NCI-H2029 treated with DMSO at 0.1 percent for 48 hours (cell line): ENCODE results near the gene LRRC45.
"Not testable (repeated sequence)": the region's sequence is repeated elsewhere in the genome, so short reads cannot be mapped to it uniquely, and the experiment has no call there.

Source experiments
- DNase-seq: peaks from one replicate; lab custom pipeline; 2025; lab: John Stamatoyannopoulos, UW

The LRRC45 gene

GRCh38 chr17:82022981-82023446 lies at the start of gene LRRC45:
LRRC45 (plus strand) TSS chr17:82023305; CDS start chr17:82023644, 339 bp downstream.
- peak; percentile 92 for DNase-seq

DNA sequence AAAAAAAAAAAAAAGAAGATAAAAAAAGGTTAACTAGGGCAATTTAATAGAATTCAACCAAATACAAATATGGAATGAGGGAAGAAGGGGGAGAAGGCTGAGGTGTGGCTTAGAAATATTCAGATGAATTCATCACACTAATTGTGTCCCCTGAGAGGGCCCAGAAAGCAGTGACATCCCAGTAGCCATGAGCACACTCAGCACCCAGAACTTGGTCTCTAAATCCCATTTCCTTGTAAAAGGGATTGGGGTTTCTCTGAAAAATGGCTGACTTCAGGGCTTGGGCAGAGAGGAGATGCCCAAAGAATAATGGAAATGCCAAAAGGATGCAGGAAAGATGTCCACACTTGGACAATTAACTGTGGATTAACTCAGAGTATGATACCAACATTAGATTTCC lies 49.7 kb upstream of the LRRC45 start:
- no peak for DNase-seq

GRCh38 chr17:81976332-81977210 lies 46.5 kb upstream of the LRRC45 start:
- peak; percentile 17 for DNase-seq

DNA sequence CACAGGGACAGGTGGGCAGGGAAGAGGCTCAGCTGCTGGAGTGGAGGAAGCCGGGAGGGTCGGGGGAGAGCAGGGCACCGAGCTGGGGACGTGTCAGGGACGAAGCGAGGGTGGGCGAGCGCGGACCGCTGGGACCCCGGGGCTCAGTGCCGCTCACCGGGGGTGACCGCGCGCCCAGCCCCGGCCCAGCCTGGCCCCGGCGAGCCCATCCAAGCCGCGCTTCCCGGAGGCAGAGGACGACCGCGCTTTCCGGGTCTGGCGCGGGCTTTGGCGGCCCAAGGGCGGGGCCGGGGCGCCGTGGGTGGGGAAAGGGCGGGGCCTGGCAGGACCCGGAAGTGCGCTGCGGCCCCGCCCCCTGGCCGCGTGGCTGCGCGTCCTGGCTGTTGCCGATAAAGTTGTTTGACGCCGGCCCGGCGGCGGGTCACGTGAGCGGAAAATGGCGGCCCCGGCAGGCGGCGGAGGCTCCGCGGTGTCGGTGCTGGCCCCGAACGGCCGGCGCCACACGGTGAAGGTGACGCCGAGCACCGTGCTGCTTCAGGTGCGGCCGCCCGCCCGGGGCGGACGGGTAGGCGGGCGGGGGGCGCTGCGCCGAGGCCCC lies 45.8 kb upstream of the LRRC45 start, which contains the start of gene ASPSCR1:
TSS of gene ASPSCR1 (plus strand) at position 419 of the 598 bp plus-strand sequence. CDS start at position 437, 18 bp downstream.
- peak; percentile 35 for DNase-seq

DNA sequence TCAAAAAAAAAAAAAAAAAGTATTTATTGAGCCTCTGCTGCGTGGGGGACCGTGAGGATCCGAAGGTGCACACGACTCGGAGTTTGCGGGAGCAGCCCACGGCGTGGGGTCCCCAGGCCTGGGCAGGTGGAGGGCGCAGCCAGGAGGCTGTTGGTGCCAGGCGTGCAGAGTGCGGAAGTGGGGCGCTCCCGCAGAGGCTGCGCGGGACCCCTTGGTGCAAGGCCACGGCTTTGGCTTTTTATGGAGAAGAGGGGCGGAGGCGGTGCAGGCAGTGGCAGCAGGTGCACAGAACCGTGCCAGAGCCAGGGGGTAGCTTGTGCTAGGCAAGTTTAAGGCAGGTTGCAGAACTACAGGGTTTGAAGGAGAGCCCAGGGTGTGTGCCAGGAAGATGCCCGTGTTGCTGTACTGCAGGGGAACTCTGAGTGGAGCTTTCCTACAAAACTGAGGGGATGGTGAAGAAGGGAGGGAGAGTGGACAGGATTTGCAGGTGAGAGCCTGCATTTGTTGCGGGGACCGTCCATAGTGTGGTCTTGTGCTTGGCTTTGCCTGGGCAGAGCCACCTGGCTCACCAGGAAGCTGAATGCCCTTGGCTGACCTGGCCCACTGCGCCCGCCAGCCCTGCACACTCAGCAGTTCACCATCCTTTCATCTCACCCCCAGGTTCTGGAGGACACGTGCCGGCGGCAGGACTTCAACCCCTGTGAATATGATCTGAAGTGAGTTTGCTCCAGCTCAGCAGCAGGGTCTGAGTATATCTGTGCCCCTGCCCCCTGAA lies 44.4 kb upstream of the LRRC45 start:
- DNase-seq, result no peak

- no peak for DNase-seq
Measured at GRCh38 chr17:81980122-81980521, 43.0 kb upstream of the LRRC45 start.

GRCh38 chr17:81980707-81981343 lies 42.3 kb upstream of the LRRC45 start:
- no peak for DNase-seq

- not testable (repeated sequence) for DNase-seq
Measured at GRCh38 chr17:81981511-81981910, 41.6 kb upstream of the LRRC45 start.

- no peak for DNase-seq
Measured at GRCh38 chr17:81983011-81983638, 40.0 kb upstream of the LRRC45 start.

- no peak for DNase-seq
Measured at GRCh38 chr17:81983639-81984373, 39.3 kb upstream of the LRRC45 start.

- DNase-seq, result no peak
Measured at GRCh38 chr17:81984773-81985410, 38.2 kb upstream of the LRRC45 start.

GRCh38 chr17:81986606-81987005 lies 36.5 kb upstream of the LRRC45 start:
- DNase-seq, result no peak

DNA sequence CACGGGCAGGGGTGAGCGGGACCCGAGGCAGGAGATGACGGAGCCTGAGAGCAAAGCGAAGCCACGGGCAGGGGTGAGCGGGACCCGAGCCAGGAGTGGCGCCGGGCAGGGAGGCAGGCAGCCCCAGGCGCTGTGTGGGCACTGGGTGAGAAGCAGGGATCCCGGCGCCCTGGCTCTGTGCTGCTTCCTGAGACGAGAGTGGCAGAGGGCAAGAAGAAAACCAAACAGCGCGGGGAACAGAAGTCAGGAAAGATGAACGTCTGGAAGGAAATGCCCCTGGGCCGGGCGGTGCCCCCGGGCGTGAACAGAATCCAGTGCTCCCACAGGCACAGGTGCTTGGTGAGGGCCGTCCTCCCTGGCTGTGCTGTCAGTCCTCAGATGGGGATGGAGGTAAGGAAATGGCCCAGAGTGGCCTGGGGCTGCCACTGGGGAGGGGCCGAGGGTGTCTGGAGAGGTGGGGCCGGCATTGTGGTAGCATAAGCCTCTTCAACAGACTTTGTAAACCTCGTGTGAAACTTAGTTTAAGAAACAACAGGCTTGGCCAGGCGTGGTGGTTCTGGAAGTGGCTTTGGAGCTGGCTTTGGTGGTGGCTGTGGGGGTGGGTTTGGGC lies 35.8 kb upstream of the LRRC45 start:
- no peak for DNase-seq

GRCh38 chr17:81990836-81991683 lies 32.0 kb upstream of the LRRC45 start:
- DNase-seq, result no peak

- peak; percentile 76 for DNase-seq
Measured at GRCh38 chr17:81991684-81992305, 31.3 kb upstream of the LRRC45 start.

DNA sequence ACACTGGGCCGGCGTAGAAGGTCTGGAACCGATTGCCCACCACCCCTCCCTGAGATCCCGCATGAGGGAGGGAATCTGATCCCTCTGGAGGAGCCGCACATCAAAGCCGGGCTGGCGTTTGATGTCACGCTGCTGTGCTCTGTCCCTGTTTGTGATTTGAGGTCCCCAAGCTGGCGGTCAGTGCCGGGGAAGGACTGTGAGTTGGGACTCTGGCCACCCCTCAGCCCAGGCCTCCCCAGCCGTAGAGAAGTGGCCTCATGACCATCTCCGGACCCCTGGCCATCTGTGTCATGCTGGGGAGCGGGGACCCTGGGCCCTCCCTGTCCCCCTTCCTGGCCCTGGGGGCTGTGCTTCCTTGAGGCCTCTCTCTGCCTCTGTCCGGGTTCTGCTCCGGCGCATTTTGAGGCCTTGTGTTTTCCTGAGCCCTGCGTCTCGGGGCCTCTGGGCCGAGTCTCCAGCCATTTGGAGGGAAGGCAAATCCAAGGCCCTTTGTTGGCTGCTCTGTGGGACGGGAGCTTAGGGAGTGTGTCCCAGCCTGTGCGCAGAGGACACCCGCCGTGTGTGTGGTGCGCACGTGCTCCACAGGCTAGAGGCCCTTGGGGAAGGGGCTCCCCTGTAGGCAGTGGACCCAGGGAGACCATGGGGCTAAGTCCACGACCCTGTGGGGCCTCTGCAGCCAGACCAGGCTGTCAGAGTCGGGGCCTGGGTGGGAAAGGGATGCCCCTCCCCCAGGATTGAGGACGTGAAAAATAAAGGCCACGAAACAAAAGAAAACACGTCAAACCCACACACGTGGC lies 30.6 kb upstream of the LRRC45 start:
- no peak for DNase-seq
